Measurements from ENCODE around the gene HERC5.

HERC5 gene

DNA sequence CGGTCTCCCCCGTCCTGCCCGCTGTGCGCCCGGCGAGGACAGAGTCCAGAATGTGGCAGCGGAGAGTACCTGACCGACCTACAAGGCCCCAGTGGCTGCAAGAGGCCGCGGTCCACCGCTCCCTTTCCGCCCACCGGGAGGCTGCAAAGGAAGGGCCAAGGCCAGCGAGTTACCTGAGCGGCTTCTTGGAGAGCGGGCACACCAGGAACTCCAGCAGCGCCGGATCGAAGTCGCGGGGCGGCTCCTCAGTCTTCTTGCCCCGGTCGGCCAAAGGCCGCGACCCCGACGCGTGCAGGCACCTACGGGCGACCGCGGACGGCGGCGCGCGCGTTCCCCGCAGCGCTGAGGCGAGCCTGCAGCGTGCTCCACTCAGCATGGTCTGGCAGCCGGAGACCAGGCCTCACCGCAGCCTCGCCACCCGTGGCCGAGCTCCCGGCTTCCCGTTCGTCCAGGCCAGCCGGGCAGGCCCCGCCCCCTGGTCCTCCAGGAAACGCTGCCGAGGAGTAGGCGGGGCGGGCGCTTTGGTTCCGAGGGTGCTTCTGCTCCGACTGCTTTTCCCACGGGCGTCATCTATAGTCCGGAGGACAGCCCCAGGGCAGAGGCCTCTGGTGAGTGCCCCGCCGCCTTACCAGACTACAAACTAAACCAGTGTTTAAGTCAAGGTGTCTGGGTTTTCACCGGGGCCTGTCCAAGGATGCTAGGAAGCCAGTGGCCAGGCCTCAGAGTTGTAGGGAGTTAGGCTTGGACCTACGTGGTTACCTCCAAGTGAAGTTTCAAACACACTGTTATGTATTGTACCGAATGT is 66.6 kb downstream of the HERC5 start, which contains the start of gene PYURF:
Gene PYURF (minus strand): TSS at position 452 of the 805 bp plus-strand sequence. CDS start 76 bp downstream, at position 376.
- Histone ChIP-seq H3K27ac (peak within 1 kb of the TSS; percentile 88), H3K27me3 (ENCODE audit: insufficient read depth, low read depth, severe bottlenecking) (no peaks in the 10 kb centered on the region), H3K4me3 (ENCODE audit: low read depth, low read length) (peak within 1 kb of the TSS; percentile 77), H3K9me3 (ENCODE audit: severe bottlenecking) (no peaks in the 10 kb centered on the region), H3K36me3 (peaks cover 19% of the 10 kb centered on the region)
- DNase-seq, result peak; percentile 97
- TF ChIP-seq, protein P1, sequence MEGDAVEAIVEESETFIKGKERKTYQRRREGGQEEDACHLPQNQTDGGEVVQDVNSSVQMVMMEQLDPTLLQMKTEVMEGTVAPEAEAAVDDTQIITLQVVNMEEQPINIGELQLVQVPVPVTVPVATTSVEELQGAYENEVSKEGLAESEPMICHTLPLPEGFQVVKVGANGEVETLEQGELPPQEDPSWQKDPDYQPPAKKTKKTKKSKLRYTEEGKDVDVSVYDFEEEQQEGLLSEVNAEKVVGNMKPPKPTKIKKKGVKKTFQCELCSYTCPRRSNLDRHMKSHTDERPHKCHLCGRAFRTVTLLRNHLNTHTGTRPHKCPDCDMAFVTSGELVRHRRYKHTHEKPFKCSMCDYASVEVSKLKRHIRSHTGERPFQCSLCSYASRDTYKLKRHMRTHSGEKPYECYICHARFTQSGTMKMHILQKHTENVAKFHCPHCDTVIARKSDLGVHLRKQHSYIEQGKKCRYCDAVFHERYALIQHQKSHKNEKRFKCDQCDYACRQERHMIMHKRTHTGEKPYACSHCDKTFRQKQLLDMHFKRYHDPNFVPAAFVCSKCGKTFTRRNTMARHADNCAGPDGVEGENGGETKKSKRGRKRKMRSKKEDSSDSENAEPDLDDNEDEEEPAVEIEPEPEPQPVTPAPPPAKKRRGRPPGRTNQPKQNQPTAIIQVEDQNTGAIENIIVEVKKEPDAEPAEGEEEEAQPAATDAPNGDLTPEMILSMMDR (IDR thresholded peaks at IDR 0.05; ENCODE audit: low read depth, low read length), result no peak

DNA sequence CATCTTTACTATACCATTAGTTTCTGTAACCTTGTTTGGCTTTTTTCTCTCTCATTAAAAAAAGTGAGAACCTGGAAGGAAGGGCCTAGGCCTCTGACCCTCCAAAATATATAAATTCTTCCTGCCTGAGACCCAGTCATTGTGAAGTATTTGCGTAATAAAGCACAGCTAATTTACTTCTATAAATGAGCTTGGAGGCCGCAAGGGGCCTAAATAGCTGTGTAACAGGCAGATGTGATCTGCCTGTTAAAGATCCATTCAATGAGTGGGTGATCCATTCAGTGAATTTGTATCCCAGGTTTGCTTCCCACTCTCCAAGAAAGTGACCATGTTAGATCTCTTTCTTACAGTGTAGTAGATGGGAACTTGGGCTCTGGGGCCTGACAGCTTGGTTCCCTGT is 67.3 kb downstream of the HERC5 start:
- H3K27ac ChIP-seq, result peak overlapping the region; percentile 88
- peak overlapping the region; percentile 77 for H3K4me3 ChIP-seq (ENCODE audit: low read depth, low read length)
- no peaks in the 10 kb centered on the region for H3K27me3 ChIP-seq (ENCODE audit: insufficient read depth, low read depth, severe bottlenecking)
- peaks cover 19% of the 10 kb centered on the region for H3K36me3 ChIP-seq
- TF ChIP-seq, protein P1 (IDR thresholded peaks at IDR 0.05; ENCODE audit: low read depth, low read length), result no peak
- no peak for DNase-seq
- no peaks in the 10 kb centered on the region for H3K9me3 ChIP-seq (ENCODE audit: severe bottlenecking)

DNA sequence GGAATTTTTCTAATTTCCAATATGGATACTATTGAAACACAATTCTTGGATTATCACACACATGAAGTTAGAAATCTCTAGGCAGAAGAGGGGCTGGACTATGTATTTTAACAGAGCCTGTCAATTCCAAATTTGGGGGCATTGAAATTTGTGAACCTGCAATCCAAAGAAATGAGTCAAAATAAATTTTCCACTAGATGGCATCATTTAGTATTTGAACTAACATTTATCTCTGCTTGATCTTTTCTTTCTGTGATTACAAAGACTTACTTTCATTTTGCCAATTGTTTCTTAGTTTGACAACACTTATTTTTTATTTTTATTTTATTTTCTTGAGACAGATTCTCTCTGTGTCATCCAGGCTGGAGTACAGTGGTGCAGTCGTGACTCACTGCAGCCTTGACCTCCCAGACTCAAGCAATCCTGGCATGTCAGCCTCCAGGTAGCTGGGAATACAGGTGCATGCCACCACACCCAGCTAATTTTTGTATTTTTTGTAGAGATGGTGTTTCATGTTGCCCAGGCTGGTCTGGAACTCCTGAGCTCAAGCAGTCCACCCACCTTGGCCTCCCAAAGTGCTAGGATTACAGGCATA is 69.4 kb downstream of the HERC5 start:
- TF ChIP-seq, protein P1 (IDR thresholded peaks at IDR 0.05; ENCODE audit: low read depth, low read length), result no peak
- DNase-seq, result no peak

DNA sequence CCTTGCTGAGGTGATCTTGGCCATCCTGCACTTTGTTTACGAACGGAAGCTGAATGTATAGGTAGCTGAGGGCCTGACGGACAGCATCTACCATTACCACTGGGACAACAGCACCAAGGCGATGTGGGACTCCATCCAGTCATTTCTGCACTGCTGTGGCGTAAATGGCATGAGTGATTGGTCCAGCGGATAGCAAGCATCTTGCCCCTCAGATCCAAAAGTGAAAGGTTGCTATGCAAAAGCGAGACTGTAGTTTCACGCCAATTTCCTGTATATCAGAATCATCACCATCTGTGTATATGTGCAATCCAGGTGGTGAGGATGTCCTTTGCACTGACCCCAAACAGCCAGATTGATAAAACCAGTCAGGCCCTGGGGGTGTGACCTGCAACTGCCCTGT is 70.9 kb downstream of the HERC5 start:
- TF ChIP-seq, protein P1 (IDR thresholded peaks at IDR 0.05; ENCODE audit: low read depth, low read length), result no peak
- no peak for DNase-seq
- H3K36me3 ChIP-seq, result no peaks in the 10 kb centered on the region
- no peaks in the 10 kb centered on the region for H3K9me3 ChIP-seq (ENCODE audit: severe bottlenecking)
- H3K4me3 ChIP-seq (ENCODE audit: low read depth, low read length), result no peak overlapping the region
- H3K27ac ChIP-seq, result no peak overlapping the region
- no peaks in the 10 kb centered on the region for H3K27me3 ChIP-seq (ENCODE audit: insufficient read depth, low read depth, severe bottlenecking)

More for the DNA sequence above, 69.4 kb downstream of the HERC5 start:
- Histone ChIP-seq H3K27me3 (ENCODE audit: insufficient read depth, low read depth, severe bottlenecking) (no peaks in the 10 kb centered on the region), H3K4me3 (ENCODE audit: low read depth, low read length) (no peak overlapping the region), H3K36me3 (peaks cover 5% of the 10 kb centered on the region), H3K27ac (no peak overlapping the region), H3K9me3 (ENCODE audit: severe bottlenecking) (no peaks in the 10 kb centered on the region)

DNA sequence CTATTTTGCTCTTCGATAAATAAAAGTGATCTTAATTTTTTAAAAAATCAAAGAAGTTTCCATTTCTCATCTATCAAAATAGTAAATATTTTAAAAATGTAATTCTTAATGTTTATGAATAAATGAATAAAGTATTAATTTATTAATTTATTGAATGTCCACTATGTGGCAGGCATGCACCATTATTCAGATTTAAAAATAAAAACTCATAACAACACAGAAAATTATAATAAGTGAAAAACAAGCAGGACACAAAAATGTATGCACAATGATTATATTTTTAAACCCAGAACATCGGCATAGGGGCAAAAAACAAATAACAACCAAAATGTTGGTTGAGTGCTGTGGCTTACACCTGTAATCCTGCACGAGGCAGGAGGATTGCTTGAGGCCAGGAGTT is 71.9 kb downstream of the HERC5 start:
- Histone ChIP-seq H3K27ac (no peak overlapping the region), H3K27me3 (ENCODE audit: insufficient read depth, low read depth, severe bottlenecking) (no peaks in the 10 kb centered on the region), H3K36me3 (no peaks in the 10 kb centered on the region), H3K9me3 (ENCODE audit: severe bottlenecking) (no peaks in the 10 kb centered on the region), H3K4me3 (ENCODE audit: low read depth, low read length) (no peak overlapping the region)
- TF ChIP-seq, protein P1 (IDR thresholded peaks at IDR 0.05; ENCODE audit: low read depth, low read length), result no peak
- DNase-seq, result no peak
